GM18499 (cell line): ENCODE results near the gene MBTPS2.
"Not testable (repeated sequence)": the region's sequence is repeated elsewhere in the genome, so short reads cannot be mapped to it uniquely, and the experiment has no call there.

Experiments used
- ATAC-seq: cut with Tn5 transposase; IDR thresholded peaks from one replicate; pipeline ENCODE4 v1.9.1; 2021; ENCODE audit warnings: moderate number of reproducible peaks; ENCODE audit not compliant: insufficient read depth, unreplicated experiment

Gene MBTPS2

DNA sequence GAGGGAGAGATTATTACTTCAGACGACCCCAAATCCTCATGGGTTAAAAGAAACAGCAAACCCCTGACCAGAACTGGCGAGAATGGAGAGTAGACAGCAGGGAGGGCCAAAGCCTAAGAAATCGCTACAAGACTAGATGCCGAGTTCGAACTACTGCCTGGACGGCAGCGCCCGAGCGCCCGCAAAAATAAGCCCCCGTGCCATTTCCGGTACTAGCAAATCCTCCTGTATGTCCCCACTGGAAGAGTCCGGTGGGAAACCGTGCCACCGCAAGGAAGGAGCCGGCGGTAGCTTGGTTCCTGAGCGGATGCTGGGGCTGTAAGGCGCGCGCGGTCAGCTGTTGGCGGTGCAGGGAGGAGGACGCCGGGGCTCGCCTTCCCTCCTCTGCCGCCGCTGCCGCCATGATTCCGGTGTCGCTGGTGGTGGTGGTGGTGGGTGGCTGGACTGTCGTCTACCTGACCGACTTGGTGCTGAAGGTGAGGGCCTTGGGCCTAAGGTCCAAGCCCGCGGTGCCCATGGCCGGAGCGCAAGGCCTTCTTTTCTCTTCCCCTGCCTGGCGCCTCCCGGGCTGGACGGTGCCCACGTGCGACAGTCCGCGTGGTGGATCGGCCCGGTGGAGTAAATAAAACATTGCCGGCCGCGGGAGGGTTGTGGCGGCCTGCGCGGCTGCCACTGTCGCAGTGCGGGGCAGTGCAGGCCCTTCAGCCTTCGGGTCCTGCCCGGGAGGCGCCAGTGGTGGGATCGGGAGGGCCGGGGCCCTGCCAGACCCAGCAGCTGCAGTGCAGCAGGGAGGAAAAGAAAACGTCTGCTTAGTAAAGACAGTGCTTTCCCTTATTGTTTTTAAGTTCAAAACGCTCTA is at the start of gene MBTPS2:
MBTPS2 (plus strand) TSS at position 284 of the 859 bp plus-strand sequence; CDS start at position 402, 118 bp downstream.
- ATAC-seq, result peak; percentile 53

DNA sequence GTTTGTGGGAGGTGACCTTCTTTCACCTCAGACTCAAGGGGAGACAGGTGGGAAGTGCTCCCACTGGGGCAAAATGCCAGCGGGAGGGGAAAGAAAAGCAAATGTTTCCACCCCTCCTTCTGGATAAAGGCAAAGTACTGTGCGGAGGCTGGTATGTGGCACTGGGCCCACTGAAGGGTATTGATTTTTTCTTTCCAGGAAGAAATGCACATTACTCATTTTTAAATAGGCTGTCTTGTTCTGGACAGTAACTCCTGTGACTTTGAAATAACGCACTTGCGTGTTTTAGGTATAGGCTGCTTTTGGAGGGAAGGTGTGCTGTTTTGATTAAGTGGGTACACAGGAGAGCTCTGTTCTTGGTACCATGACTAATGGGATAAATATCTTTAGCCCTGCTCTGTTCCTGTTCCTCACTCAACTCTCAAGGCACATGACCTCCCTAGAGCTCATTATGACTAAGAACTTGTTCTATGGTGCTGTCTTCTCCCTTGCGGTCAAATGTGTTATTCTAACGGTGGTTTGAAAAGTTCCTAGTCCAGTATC is 40.7 kb upstream of the MBTPS2 start:
- no peak for ATAC-seq

DNA sequence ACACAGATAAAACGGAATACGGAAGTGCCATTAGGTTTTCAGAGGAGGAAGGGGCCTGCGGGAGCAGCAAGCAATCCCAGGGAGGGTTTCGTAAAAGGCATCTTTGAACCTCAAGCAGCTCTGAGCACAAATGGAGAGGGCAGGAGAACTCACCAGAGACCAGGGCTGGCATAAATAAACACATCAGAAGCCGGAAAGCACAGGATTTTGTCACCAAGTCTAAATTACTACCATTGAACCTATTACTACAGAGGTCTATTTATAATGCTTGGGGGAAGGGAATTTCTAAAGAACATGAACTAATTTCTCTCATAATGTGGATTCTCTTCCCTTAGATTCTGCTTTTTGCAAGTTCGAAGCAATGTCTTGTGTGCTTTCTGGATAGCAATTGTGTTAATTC is 39.6 kb upstream of the MBTPS2 start:
- no peak for ATAC-seq

DNA sequence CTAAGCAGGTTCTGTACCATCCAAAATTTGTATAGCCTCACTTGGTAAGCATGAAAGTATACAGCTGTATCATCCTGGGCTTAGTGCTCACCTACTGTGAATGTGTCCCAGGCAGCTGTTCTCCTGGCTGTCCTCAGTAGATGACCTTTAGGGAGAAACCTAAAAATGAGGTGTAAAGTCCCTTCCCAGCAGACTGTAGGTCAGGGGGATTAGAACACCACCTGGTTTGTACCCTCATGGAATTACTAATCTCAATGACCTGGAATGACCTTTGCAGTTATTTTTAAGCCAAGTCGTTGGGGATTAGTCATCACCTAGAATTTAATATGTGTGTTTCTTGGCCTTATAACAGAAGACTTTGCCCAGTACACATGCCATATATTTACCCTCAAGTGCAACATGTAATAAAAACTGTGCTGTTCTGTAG is 39.1 kb upstream of the MBTPS2 start:
- ATAC-seq, result no peak

DNA sequence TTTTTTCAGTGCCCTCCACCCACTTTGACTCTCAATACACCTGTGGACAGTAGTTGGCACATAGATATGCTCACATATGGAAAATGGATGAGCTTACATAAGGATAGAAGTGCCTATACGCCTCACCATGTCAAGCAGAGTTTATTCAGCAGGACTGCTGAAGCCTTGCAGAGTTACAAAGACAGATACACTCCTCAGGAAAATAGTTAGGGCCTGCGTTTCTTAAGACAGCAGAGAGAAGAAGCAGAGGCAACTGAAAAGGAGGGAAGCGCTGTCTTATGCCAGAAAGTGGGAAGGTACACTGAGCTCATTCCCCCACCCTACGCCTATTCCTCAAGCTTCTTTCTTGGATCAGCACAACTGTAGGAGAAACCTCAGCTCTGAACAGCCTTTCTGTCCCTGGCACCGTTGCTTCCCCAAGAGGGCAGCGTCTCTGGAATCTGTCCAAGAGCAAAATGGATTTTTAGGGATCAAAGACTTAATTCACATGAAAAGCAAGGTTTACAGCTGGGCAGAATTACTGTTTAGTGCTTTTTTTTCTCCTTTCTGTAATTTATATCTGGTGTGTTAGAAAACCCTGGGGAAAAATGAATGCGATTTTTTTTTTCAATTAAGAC is 37.3 kb upstream of the MBTPS2 start:
- ATAC-seq, result no peak

DNA sequence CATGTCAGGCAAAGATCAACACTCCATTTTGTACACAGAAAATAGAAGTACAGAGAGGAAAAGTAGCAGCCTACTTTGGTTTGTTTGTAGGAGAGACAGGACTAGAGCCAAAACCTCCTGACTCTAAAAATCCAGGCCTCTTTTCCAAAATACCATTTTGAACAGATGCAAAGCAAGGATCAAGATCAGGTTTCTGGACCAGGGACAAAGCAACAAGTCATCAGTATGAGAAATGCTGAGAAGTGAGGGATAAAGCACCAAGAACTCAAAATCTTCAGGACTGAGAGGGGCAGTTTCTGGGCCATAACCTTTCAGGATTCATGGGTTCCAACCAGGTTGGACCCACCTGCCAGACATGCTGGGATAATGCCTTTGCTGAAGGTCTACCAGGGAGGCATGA is 36.6 kb upstream of the MBTPS2 start:
- no peak for ATAC-seq

DNA sequence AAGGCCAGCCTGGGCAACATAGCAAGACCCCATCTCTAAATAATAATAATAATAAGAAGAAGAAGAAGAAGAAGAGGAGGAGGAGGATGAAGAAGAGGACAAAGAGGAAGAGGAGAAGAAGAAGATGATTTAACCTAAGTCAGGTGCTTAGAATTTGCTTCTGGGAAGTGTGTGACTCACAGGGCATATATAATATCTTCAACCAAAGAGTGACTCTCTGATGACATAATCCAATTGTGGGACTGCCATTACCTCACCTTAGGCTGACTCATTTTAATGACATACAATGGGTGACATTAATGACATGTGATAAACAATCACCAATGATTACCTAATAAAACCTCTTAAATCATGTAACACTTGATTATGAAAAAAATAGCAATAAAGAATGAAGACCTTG is 32.7 kb upstream of the MBTPS2 start:
- ATAC-seq, result no peak

DNA sequence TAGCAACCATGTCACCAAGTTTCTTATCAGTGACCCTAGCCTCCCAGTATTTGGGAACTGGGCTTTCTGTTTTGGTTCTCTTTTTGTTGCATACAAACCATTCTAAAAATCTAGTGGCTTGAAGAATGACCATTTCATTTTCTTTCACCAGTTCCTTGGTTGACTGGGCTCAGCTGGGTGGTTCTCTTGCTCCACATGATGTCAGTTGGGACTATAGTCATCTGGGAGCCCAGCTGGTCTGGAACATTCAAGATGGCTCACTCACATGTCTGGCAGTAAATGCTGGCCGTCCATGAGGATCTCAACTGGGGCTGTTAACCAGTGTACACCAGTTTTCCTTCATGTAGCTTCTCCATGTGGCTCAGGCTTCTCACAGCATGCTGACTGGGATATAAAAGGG is 27.6 kb upstream of the MBTPS2 start:
- no peak for ATAC-seq

DNA sequence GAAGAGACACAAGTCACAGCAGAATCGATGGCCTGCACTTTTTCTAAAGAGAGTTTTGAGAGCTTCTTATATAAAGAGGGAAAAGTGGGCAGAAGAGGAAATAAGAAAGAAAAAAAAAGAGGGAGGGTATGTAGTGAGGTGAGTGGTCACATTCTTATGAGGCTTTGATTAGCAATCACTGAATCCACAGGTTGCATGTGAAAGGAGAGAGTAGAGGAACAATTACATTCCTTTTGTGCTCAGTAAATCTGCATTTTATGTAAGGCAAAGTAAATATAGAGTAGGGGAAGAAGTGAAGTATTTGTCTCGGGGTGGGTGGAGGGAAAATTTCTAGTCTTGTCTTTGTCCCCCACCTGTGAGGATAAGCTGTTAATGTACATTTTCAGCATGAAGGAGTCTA is 26.8 kb upstream of the MBTPS2 start:
- no peak for ATAC-seq

DNA sequence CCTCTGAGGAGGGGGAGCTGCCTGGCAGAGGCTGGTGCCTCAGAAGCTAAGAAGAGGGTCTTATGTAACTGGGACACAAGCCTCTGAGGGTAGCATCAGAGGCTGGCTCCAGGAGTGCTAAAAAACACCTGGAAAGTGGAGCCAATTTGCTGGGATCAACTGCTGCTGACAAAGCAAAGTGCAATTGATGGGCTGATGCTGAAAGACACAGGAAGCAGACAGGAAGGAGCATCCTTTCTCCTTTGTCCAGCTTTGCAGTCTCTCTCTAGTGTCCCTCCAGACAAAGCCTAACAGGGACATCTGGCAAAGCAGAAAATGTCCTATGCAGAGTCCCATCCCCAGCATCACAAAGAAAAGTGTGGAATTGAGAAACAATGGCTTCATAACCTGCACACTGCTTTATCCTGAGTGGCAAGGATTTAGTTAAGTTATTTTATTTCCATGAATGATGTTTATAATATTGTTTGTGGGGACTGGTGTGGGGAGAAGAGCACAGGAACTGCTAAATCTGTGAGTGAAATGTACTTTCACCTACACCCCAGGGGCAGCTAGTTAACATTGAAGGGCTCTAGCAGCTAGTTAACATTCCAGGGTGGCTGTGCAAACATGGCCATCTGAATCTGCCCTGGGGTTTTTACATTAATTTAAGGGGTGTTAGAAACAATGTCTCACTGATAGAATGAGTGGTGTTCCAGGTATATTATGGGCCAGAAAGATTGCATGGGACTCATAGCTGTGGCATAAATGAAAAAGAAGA is 25.6 kb upstream of the MBTPS2 start:
- ATAC-seq, result no peak

DNA sequence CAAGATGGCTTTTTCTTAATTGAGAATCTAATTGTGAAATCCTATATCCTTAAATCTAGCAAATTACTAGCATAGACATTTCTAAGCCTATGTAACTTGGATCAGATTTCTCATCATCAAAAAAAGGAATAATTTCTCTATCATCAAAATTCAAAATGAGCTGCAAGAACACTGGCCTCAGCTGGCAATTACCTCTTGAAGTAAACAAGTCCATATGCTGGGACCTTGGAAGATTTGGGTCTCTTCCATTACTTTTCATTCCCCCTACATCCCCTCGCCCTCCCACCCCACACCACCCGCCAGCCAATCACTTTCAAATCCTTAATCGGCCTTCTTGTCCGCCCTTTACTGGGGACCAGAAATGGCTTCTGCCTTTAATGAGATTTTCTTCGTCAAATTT is 23.3 kb upstream of the MBTPS2 start:
- ATAC-seq, result no peak

DNA sequence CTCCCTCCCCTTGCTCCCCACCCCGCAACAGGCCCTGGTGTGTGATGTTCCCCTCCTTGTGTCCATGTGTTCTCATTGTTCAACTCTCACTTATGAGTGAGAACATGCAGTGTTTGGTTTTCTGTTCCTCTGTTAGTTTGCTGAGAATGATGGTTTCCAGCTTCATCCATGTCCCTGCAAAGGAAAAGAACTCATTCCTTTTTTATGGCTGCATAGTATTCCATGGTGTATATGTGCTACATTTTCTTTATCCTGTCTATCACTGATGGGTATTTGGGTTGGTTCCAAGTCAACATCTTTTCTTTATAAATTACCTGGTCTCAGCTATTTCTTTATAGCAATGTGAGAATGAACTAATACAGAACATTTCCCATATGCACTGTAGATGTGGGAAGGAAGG is 19.2 kb upstream of the MBTPS2 start:
- ATAC-seq, result not testable (repeated sequence)

DNA sequence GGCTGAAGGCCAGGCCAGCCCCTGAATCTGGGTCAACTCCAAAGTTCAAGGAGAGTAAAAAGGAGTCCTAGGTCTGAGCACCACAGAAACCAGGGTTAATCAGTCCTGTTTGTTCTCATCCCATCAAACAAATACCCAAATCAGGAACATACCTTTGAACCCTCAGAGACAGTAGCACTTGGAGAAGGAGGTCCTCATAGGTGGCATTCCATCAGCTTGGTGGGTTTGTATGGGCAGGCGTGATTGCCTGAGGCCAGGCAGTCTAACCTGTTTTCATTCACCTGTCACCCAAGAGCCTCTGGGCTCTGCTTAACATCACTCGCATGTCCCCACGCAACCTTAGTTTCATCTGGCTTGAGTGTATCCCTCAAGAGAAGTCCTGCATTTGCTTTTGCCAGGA is 17.5 kb upstream of the MBTPS2 start:
- ATAC-seq, result no peak

DNA sequence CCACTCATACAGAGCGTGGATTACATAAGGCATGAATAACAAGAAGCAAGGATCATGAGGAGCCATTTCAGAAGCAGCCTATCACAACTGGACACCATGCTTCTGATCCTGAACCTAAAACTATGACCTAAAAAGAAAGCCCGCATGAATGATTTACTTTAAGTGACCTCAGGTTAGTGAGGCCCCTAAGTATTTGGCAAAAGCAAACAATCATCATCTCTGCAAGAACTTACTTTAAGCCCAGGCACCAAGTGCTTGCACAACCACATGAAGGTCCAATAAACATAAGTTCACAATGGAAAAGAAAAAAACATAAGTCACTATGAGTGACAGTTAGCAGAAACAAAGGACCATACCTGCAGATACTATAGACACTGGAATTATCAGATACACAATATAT is 7.9 kb upstream of the MBTPS2 start:
- no peak for ATAC-seq

DNA sequence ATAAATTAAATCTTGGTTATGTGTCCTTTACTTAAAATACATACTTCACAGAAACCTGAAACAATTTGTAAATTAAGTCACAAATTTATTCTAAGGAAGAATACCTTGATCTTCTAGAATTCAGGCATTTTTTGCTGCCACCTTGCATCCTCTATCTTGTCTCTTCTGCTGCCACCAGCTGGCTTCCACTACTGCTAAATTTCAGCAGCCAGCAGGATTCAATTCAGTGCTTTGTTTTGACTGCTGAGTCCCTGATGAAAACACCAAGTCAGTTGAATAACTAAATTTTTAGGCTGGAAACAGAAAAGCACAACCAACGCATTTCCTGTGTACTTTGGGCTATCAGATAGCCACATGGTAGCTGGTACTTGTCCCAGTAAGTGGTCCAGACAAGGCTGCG is 2.4 kb upstream of the MBTPS2 start:
- ATAC-seq, result no peak

DNA sequence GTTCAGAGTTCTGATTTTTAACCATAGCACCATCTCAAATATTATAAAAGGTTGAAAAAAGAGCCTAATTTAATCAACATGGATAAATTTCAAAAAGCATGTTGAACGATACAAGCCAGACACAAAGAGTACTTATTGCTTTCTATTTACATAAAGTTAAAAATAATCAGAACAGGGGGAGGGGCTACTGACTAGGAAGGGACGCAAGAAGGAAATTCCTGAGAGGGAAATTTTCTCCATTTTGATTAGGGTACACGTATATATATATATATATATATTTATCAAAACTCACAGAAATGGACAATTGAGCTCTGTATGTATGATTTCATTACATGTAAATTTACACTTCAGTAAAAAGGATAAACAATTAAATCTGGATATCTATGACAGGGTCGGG is 482 bp upstream of the MBTPS2 start:
- ATAC-seq, result no peak

DNA sequence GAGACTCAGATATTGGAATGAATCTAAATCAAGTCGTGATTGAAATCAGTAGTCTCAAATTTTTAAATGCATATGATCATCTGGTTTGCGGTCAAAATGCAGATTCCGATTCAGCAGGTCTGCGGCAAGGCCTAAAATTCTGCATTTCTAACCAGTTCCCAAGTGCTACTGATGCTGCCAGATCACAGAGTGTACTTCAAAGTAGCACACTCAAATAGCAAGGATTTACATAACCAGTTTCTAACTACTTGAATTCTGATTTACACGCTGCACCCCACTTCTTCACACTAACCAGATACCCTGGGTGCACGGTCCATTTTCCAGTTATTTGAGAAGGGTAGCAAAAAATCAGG is 752 bp downstream of the MBTPS2 start:
- no peak for ATAC-seq

DNA sequence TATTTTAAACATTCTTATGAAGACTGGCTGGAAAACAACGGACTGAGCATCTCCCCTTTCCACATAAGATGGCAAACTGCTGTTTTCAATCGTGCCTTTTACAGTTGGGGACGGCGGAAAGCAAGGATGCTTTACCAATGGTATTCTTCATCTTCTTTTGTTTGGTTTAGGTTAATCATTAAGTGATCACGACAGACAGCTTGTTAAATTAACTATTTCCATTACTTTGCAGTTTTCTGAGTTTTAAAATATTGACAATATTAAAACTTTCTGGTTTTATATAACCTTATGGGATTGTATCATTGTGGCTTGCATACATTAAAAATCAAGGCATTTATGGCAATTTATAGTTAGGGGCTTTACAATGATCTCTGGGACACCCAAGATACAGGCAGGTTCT is 3.8 kb downstream of the MBTPS2 start:
- no peak for ATAC-seq

DNA sequence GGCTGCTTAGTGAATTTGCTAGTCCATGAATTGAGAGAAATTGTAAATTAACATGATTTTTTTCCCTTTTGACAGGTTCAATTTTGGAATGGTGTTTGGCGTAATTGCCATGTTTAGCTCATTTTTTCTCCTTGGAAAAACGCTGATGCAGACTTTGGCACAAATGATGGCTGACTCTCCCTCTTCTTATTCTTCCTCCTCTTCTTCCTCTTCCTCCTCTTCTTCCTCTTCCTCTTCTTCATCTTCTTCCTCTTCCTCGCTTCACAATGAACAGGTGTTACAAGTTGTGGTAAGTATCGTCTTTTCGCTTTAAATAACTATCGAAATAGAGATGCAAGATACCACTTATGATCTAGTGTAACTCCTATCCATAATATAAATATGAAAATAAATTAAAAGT is 5.7 kb downstream of the MBTPS2 start:
- no peak for ATAC-seq

DNA sequence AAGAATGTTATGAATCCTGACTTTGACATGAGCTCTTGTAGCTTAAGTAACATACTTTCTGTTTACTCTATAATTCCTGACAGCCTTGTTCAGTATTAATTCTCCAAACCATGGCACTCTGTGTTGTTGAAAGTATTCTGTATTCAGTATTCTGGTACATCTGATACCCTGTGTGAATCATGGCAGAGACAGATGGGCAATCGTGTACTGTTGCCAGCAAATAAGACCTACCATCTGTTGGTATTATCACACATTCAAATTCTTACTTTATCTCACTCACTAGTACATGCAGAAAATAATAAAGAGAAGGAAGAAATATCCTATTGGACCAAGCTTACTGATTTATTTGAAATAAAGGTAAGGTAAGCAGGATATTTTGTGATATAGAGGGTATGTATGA is 7.9 kb downstream of the MBTPS2 start:
- ATAC-seq, result no peak

DNA sequence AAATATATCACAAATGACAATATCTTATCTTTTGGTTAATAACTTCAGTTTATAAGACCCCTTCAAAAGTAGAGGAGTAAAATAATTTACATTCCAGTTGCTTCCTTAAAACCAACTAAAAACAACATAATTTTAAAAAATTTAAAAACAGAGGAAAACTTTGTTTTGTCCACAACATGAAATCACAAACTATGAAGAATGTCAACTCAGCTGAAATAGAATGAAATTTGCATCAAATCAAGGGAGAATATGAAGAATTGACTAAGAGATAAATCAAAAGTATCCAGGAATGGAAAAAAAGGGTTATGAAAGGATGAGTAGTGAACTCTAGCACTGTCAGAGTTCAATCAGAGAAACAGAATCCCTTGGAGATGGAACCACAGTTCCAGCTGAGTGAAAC is 14.2 kb downstream of the MBTPS2 start:
- no peak for ATAC-seq
